GM12865 (cell line): ENCODE results near the gene FAM81A.
"Not testable (repeated sequence)": the region's sequence is repeated elsewhere in the genome, so short reads cannot be mapped to it uniquely, and the experiment has no call there.

Experiments
- DNase-seq: peaks from one replicate; pipeline ENCODE4 v3.0.0; 2010; ENCODE audit warnings: low read depth
- H3K4me3 ChIP-seq: 2 replicates; pipeline ENCODE4 v1.5.1; 2011; ENCODE audit warnings: mild to moderate bottlenecking, low read depth, low read length, control low read depth
- TF ChIP-seq, protein P1 (sequence below): IDR thresholded peaks from 2 replicates; pipeline ENCODE4 v1.5.1; 2011; ENCODE audit warnings: low read length, control low read depth, low read depth, inconsistent platforms; ENCODE audit not compliant: insufficient read depth; ENCODE audit errors: missing control alignments

FAM81A gene

DNA sequence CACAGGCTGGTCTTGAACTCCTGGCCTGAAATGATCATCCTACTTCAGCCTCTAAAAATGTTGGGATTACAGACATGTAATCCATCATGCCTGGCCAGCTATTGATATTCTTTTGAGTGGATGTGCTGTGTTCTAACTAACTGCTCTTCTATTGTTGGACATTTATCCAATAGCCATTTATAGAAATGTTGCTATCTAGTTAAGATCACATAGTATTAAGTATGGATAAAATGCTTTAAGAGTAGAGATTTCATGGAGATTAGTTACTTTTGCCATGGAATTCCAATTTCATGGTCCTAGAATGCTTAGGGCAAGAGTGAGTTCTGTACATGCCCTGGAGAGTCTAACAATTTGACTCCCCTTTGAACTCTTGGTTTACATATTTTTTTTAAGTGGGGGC lies 10.9 kb downstream of the FAM81A start:
- TF ChIP-seq, protein P1, sequence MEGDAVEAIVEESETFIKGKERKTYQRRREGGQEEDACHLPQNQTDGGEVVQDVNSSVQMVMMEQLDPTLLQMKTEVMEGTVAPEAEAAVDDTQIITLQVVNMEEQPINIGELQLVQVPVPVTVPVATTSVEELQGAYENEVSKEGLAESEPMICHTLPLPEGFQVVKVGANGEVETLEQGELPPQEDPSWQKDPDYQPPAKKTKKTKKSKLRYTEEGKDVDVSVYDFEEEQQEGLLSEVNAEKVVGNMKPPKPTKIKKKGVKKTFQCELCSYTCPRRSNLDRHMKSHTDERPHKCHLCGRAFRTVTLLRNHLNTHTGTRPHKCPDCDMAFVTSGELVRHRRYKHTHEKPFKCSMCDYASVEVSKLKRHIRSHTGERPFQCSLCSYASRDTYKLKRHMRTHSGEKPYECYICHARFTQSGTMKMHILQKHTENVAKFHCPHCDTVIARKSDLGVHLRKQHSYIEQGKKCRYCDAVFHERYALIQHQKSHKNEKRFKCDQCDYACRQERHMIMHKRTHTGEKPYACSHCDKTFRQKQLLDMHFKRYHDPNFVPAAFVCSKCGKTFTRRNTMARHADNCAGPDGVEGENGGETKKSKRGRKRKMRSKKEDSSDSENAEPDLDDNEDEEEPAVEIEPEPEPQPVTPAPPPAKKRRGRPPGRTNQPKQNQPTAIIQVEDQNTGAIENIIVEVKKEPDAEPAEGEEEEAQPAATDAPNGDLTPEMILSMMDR = no peak
- no peak overlapping the region for H3K4me3 ChIP-seq
- DNase-seq = no peak

DNA sequence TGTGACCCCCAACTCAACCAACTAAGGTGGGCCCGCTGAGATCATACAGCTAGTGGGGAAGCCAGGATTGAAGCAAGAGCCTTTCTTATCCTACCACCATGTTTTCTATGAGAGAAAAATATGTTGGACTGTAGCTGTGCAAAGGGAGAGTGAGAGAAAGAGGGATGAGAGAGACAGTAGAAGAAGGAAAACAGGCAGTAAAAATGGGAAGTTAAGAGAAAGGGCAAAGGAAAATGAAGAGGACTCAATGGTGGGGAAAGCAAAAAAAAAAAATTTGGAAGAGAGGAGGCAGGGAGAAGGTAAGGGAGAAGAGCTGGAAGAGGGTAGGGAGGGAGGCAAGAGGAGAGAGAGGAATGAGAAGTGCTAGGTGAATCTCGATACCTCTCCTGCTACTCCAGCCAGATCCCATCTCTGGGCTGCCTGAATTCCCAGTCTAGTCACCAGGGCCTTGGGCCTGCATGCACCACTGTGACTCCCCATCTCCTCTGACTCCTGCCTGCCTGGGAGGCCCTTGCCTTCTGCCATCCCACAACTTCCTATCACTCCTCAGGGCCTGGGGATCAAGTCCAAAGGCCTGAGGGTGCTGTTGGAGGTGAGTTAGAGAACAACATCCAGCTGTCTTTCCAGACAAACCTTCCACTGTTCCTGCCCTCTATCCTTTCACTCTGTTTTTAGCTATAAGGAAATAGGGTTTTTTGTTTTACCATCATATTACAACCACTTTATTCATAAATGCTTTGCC lies 15.7 kb downstream of the FAM81A start:
- H3K4me3 ChIP-seq = no peak overlapping the region
- TF ChIP-seq, protein P1 = no peak
- DNase-seq = no peak

DNA sequence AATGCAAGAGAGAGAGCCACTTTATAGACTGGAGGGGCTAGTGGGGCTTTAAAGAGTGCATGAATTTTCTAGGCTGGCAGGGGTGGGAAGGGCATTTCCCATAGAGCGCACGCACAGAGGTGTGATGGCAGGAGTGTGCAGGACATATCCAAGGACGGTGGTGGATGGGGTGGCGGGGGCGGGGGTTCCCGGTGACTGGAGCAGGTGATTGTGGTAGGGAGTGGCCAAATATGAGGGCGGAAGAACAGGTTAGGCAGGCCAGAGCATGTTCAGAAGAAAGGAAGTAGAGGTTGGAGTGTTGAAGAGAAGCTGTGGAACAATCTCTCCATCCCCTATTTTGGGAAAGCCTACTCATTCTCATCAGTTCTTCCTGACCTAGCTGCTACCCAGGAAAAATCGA lies 18.1 kb downstream of the FAM81A start:
- H3K4me3 ChIP-seq = no peak overlapping the region
- TF ChIP-seq, protein P1 = no peak
- DNase-seq = no peak

DNA sequence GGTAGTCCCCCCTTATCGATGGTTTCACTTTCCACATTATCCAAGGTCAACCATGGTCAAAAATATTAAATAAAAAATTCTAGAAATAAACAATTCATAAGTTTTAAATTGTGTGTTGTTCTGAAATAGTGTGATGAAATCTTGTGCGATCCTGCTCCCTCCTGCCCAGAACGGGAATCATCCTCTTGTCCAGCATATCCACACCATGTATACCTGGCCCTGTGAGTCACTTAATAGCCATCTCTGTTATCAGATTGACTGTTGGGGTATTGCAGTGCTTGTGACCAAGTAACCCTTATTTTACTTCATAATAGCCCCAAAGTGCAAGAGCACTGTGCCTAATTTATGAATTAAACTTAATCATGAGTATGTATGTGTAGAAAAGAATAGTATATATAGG lies 19.1 kb downstream of the FAM81A start:
- no peak for DNase-seq
- TF ChIP-seq, protein P1 = no peak

DNA sequence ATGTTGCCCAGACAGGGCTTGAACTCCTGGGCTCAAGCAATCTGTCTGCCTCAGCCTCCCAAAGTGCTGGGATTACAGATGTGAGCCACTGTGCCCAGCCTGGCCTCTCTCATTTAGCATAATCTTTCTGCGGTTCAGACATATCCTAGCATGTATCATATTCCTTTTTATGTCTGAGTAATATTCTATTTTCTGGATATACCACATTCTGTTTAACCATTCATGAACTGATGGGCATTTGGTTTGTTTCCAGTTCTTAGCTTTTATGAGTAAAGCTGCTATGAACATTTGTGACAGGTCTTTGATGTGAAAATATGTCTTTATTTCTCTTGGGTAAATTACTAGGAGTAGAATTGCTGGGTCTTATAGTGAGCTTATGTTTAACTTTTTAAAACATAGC lies 23.5 kb downstream of the FAM81A start:
- H3K4me3 ChIP-seq = no peak overlapping the region

More for the DNA sequence above, 19.1 kb downstream of the FAM81A start:
- no peak overlapping the region for H3K4me3 ChIP-seq

DNA sequence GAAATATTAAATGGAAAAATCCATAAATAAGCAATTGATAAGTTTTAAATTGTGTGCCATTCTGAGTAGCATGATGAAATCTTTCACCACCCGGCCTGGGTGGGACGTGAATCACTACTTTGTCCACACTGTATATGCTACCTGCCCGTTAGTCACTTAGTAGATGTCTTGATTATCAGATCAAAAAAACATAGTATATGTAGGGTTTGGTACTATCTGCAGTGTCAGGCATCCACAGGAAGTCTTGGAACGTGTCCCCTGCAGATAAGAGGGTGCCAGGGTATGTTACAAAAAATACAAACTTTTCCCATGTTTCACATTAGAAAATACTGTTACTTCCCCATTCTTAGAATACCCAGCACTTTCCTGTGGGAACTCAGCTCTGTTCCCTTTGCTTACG lies 35.2 kb downstream of the FAM81A start:
- DNase-seq = no peak
- TF ChIP-seq, protein P1 = no peak
- no peak overlapping the region for H3K4me3 ChIP-seq

More for the DNA sequence above, 23.5 kb downstream of the FAM81A start:
- TF ChIP-seq, protein P1 = no peak
- DNase-seq = no peak

DNA sequence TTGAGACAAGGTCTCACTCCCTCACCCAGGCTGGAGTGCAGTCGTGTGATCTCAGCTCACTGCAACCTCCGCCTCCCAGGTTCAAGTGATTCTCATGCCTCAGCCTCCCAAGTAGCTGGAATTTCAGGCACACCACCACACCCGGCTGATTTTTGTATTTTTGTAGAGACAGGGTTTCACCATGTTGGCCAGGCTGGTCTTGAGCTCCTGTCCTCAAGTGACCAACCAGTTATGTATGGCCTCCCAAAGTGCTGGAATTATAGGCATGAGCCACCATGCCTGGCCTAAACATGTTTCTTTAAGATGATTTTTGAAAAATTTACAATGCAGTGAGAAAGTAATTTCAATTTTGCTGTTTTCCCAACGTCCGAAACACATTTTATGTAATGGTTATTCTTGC lies 37.2 kb downstream of the FAM81A start:
- DNase-seq = not testable (repeated sequence)

More for the DNA sequence above, 37.2 kb downstream of the FAM81A start:
- H3K4me3 ChIP-seq = not testable (repeated sequence)
